Measurements from ENCODE around the gene DCANP1. TPM values are rescaled to one million over a fixed set of nuclear protein-coding genes. Genes with fewer than 3 reads are reported as not detected.
A peak's percentile ranks its signal among the peaks of the same experiment; 100 is the strongest.

The DCANP1 gene
- total RNA-seq, 1 donor from 2014 or later, result not detected

- peaks cover 11% of the 10 kb centered on the region for H3K9me3 Mint-ChIP-seq (ENCODE audit: unreplicated experiment)
- H3K4me3 Mint-ChIP-seq (ENCODE audit: unreplicated experiment), result no peak overlapping the region
- no peak for DNase-seq (ENCODE audit: extremely low spot score, unreplicated experiment)
- H3K27ac Mint-ChIP-seq (ENCODE audit: unreplicated experiment), result no peak overlapping the region
- no peaks in the 10 kb centered on the region for H3K4me1 Mint-ChIP-seq (ENCODE audit: unreplicated experiment)
- no peaks in the 10 kb centered on the region for H3K36me3 Mint-ChIP-seq (ENCODE audit: unreplicated experiment)
- no peak for TF ChIP-seq CTCF (IDR thresholded peaks at IDR 0.05)
- H3K27me3 Mint-ChIP-seq (ENCODE audit: unreplicated experiment), result peaks cover 80% of the 10 kb centered on the region
Measured at GRCh38 chr5:135417083-135417482, 30.1 kb downstream of the DCANP1 start.

GRCh38 chr5:135405082-135405481, 42.1 kb downstream of the DCANP1 start:
- peaks cover 35% of the 10 kb centered on the region for H3K27me3 Mint-ChIP-seq (ENCODE audit: unreplicated experiment)
- no peaks in the 10 kb centered on the region for H3K36me3 Mint-ChIP-seq (ENCODE audit: unreplicated experiment)
- H3K4me1 Mint-ChIP-seq (ENCODE audit: unreplicated experiment), result peaks cover 6% of the 10 kb centered on the region
- no peaks in the 10 kb centered on the region for H3K9me3 Mint-ChIP-seq (ENCODE audit: unreplicated experiment)
- H3K4me3 Mint-ChIP-seq (ENCODE audit: unreplicated experiment), result no peak overlapping the region
- DNase-seq (ENCODE audit: extremely low spot score, unreplicated experiment), result no peak
- no peak overlapping the region for H3K27ac Mint-ChIP-seq (ENCODE audit: unreplicated experiment)
- no peak for TF ChIP-seq CTCF (IDR thresholded peaks at IDR 0.05)

GRCh38 chr5:135402031-135402430, 45.1 kb downstream of the DCANP1 start:
- peaks cover 26% of the 10 kb centered on the region for H3K4me1 Mint-ChIP-seq (ENCODE audit: unreplicated experiment)
- H3K27ac Mint-ChIP-seq (ENCODE audit: unreplicated experiment), result no peak overlapping the region
- DNase-seq (ENCODE audit: extremely low spot score, unreplicated experiment), result no peak
- no peak for TF ChIP-seq CTCF (IDR thresholded peaks at IDR 0.05)
- no peaks in the 10 kb centered on the region for H3K36me3 Mint-ChIP-seq (ENCODE audit: unreplicated experiment)
- H3K9me3 Mint-ChIP-seq (ENCODE audit: unreplicated experiment), result no peaks in the 10 kb centered on the region
- H3K4me3 Mint-ChIP-seq (ENCODE audit: unreplicated experiment), result no peak overlapping the region
- H3K27me3 Mint-ChIP-seq (ENCODE audit: unreplicated experiment), result peaks cover 26% of the 10 kb centered on the region

GRCh38 chr5:135400866-135401265, 46.3 kb downstream of the DCANP1 start:
- peak overlapping the region; percentile 85 for H3K4me3 Mint-ChIP-seq (ENCODE audit: unreplicated experiment)
- TF ChIP-seq CTCF (IDR thresholded peaks at IDR 0.05), result no peak
- H3K9me3 Mint-ChIP-seq (ENCODE audit: unreplicated experiment), result no peaks in the 10 kb centered on the region
- H3K36me3 Mint-ChIP-seq (ENCODE audit: unreplicated experiment), result no peaks in the 10 kb centered on the region
- no peak overlapping the region for H3K27ac Mint-ChIP-seq (ENCODE audit: unreplicated experiment)
- peaks cover 27% of the 10 kb centered on the region for H3K4me1 Mint-ChIP-seq (ENCODE audit: unreplicated experiment)
- H3K27me3 Mint-ChIP-seq (ENCODE audit: unreplicated experiment), result peaks cover 17% of the 10 kb centered on the region
- DNase-seq (ENCODE audit: extremely low spot score, unreplicated experiment), result no peak

GRCh38 chr5:135399794-135400542, 47.2 kb downstream of the DCANP1 start:
- TF ChIP-seq CTCF (IDR thresholded peaks at IDR 0.05), result no peak
- H3K4me1 Mint-ChIP-seq (ENCODE audit: unreplicated experiment), result peaks cover 30% of the 10 kb centered on the region

More at GRCh38 chr5:135399794-135400542, 47.2 kb downstream of the DCANP1 start:
- no peak for DNase-seq (ENCODE audit: extremely low spot score, unreplicated experiment)
- H3K9me3 Mint-ChIP-seq (ENCODE audit: unreplicated experiment), result no peaks in the 10 kb centered on the region
- H3K27me3 Mint-ChIP-seq (ENCODE audit: unreplicated experiment), result peaks cover 14% of the 10 kb centered on the region
- H3K4me3 Mint-ChIP-seq (ENCODE audit: unreplicated experiment), result peak overlapping the region; percentile 85
- H3K27ac Mint-ChIP-seq (ENCODE audit: unreplicated experiment), result peak overlapping the region; percentile 87
- H3K36me3 Mint-ChIP-seq (ENCODE audit: unreplicated experiment), result no peaks in the 10 kb centered on the region
